Measurements from ENCODE around the gene ZNF785.

DNA sequence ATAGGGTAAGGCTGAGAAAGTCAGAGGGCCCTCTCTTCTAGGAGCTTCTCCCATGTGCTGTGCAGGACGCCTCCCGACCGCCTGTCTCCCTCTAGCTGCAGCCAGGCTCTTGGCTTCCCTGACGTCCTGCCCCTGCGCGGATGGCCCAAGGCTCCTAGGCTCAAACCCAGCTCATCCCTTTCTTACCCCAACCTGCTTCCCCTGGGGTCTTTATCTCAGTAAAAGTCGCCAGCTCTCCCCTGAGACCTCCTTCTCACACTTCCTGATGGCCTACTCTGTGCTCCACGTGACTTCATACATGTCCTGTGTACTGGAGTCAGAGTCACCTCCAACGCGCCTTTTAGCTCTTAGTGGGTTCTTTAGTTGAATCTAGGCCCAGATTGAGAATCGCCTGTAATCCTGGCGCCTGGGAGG lies 49.7 kb downstream of the ZNF785 start:
- TF ChIP-seq, protein P1, sequence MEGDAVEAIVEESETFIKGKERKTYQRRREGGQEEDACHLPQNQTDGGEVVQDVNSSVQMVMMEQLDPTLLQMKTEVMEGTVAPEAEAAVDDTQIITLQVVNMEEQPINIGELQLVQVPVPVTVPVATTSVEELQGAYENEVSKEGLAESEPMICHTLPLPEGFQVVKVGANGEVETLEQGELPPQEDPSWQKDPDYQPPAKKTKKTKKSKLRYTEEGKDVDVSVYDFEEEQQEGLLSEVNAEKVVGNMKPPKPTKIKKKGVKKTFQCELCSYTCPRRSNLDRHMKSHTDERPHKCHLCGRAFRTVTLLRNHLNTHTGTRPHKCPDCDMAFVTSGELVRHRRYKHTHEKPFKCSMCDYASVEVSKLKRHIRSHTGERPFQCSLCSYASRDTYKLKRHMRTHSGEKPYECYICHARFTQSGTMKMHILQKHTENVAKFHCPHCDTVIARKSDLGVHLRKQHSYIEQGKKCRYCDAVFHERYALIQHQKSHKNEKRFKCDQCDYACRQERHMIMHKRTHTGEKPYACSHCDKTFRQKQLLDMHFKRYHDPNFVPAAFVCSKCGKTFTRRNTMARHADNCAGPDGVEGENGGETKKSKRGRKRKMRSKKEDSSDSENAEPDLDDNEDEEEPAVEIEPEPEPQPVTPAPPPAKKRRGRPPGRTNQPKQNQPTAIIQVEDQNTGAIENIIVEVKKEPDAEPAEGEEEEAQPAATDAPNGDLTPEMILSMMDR (IDR thresholded peaks at IDR 0.05), result peak in 3 of 4 experiments; percentile 41 to 56 (median 49)
- no peak for TF ChIP-seq POLR2A (IDR thresholded peaks at IDR 0.05)
- peak in 2 of 4 donors; percentile 16 to 17 for TF ChIP-seq POLR2AphosphoS5 (IDR thresholded peaks at IDR 0.05)
- no peak for TF ChIP-seq EP300 (IDR thresholded peaks at IDR 0.05)
